GM12878 (cell line): ENCODE measurements around the gene PNMA1. TPM values are rescaled to one million over a fixed set of nuclear protein-coding genes. Genes with fewer than 3 reads are reported as not detected.
A peak's percentile ranks its signal among the peaks of the same experiment; 100 is the strongest.

Experiments used
- ATAC-seq: fragments of 200-7000 bp; cut with Tn5 transposase; 3 replicates; pipeline ENCODE4 v1.9.1; 2020; ENCODE audit warnings: mild to moderate bottlenecking, moderate library complexity
- BruUV-seq: library from RNA; stranded (reverse); fragments of 400-500 nt; replicated peaks from 2 replicates; lab custom pipeline; 2021; lab: Mats Ljungman, UMichigan
- CTCF ChIA-PET: fragments of 300-600 bp; sonication (Branson Sonifier 250); formaldehyde crosslinking; extraction: SDS; loops from one replicate; lab custom pipeline; 2021; ENCODE audit warnings: inconsistent platforms; lab: Yijun Ruan, JAX
- POLR2A ChIA-PET: fragments of 350-600 bp; formaldehyde crosslinking; extraction: SDS; loops from one replicate; lab custom pipeline; 2021; ENCODE audit warnings: inconsistent platforms; lab: Charles Lee
- RAD21 ChIA-PET: fragments of 300-600 bp; sonication (Branson Sonifier 250); formaldehyde crosslinking; loops from one replicate; lab custom pipeline; 2023; ENCODE audit warnings: antibody characterized with exemption; ENCODE audit not compliant: unreplicated experiment; lab: Charles Lee
- SMC1A ChIA-PET: fragments of 300-600 bp; sonication (Branson Sonifier 250); formaldehyde crosslinking; loops from one replicate; lab custom pipeline; 2023; ENCODE audit not compliant: unreplicated experiment, uncharacterized antibody; lab: Charles Lee
- DNase-seq: peaks from one replicate; pipeline ENCODE4 v3.0.0-alpha.2; 2011; ENCODE audit warnings: low read depth, low spot score
- FAIRE-seq: peaks from 3 replicates; lab custom pipeline; 2011; peaks lifted over from hg19 to GRCh38; lab: Jason Lieb, UNC
- H2AFZ ChIP-seq: 2 replicates; pipeline ENCODE4 v1.6.0; 2011; ENCODE audit warnings: low read depth, low read length, control low read depth; ENCODE audit not compliant: control insufficient read depth
- H3K27ac ChIP-seq: 2 replicates; pipeline ENCODE4 v1.5.1; 2011; ENCODE audit warnings: control low read depth; ENCODE audit not compliant: control insufficient read depth, insufficient read depth
- H3K27me3 ChIP-seq, 2 experiments: replicated peaks in 1 of 2; 2 replicates each; pipeline versions ENCODE4 v1.6.0 to v1.6.1; 2011; ENCODE audit warnings: low read length in 1 of 2; ENCODE audit not compliant: control insufficient read depth in 2 of 2, insufficient read depth in 2 of 2
- H3K36me3 ChIP-seq, 2 experiments: 2 replicates each; pipeline ENCODE4 v1.5.1; 2011; ENCODE audit warnings: low read length in 1 of 2; ENCODE audit not compliant: control insufficient read depth in 2 of 2, insufficient read depth in 2 of 2
- H3K4me1 ChIP-seq: 2 replicates; pipeline ENCODE4 v1.6.1; 2011; ENCODE audit warnings: mild to moderate bottlenecking, low read length, moderate library complexity, mixed read lengths; ENCODE audit not compliant: control insufficient read depth, insufficient read depth
- H3K4me2 ChIP-seq: 2 replicates; pipeline ENCODE4 v1.6.0; 2011; ENCODE audit warnings: control low read depth; ENCODE audit not compliant: control insufficient read depth, insufficient read depth
- H3K4me3 ChIP-seq: fragments of 200-600 bp; sonication (generic); 2 replicates; pipeline ENCODE4 v1.5.1; 2016
- H3K79me2 ChIP-seq: 2 replicates; pipeline ENCODE4 v1.6.0; 2011; ENCODE audit warnings: low read length; ENCODE audit not compliant: control insufficient read depth, insufficient read depth
- H3K9ac ChIP-seq: 2 replicates; pipeline ENCODE4 v1.8.0; 2011; ENCODE audit warnings: low read length, control low read depth, mixed read lengths; ENCODE audit not compliant: control insufficient read depth, insufficient read depth
- H3K9me3 ChIP-seq: replicated peaks from 3 replicates; pipeline ENCODE4 v1.5.1; 2011; ENCODE audit warnings: mild to moderate bottlenecking, low read length; ENCODE audit not compliant: control insufficient read depth, insufficient read depth
- H4K20me1 ChIP-seq: 2 replicates; pipeline ENCODE4 v1.6.0; 2011; ENCODE audit not compliant: control insufficient read depth, insufficient read depth
- BCL11A ChIP-seq: IDR thresholded peaks from 2 replicates; pipeline ENCODE4 v1.6.1; 2011; ENCODE audit warnings: low read depth, low read length
- CBX3 ChIP-seq: fragments of 200-600 bp; sonication (generic); IDR thresholded peaks from 2 replicates; pipeline ENCODE4 v1.6.1; 2016; ENCODE audit warnings: low read depth, borderline replicate concordance
- WGBS: methylation state at CpG from one replicate; pipeline ENCODE4 v1.1.6; 2016; ENCODE audit warnings: low lambda C conversion rate; ENCODE audit not compliant: insufficient replicate concordance, insufficient coverage; ENCODE audit errors: missing lambda C conversion rate; 5-methylcytosine and 5-hydroxymethylcytosine counted together
- in situ Hi-C: fragments of 300-500 bp; cut with MboI; formaldehyde crosslinking; loops from 9 replicates; pipeline ENCODE4 v1.14.3; 2018; ENCODE audit warnings: mixed read lengths
- intact Hi-C: fragments of 100-400 bp; cut with micrococcal nuclease; formaldehyde crosslinking; loops from one replicate; pipeline ENCODE4 v1.14.2; 2022; ENCODE audit not compliant: unreplicated experiment
- microRNA-seq: library from miRNA; unstranded; fragments of <30 nt; microRNA quantifications from one replicate; pipeline ENCODE4, GENCODE V29; 2018
- polyA plus RNA-seq, 11 experiments: library from polyadenylated mRNA; depleted of rRNA in 4 of 11; unstranded in 6 of 11; stranded (reverse) in 5 of 11; fragments of >200 nt; fragmentation: Nextera tagmentation in 4 of 11; fragmentation: Illumina TruSeq in 1 of 11; extraction: Ambion mirVana in 4 of 11; extraction: Trizol in 1 of 11; gene quantifications; 1 replicate in 1 of 11; 2 replicates in 10 of 11; pipeline versions ENCODE4 v1.2.1 to v1.2.3, GENCODE V29; 2011 to 2016; ENCODE audit warnings: inconsistent platforms in 2 of 11, missing spikeins in 2 of 11, low read depth in 1 of 11
- small RNA-seq: library from RNA; depleted of rRNA; stranded (forward); fragments of <200 nt; gene quantifications from one replicate; pipeline ENCODE3, GENCODE V24; 2014
- total RNA-seq, 4 experiments: library from RNA; depleted of rRNA in 3 of 4; stranded (reverse); fragments of >200 nt in 3 of 4; fragmentation: Illumina TruSeq in 1 of 4; extraction: Trizol in 1 of 4; gene quantifications; 2 replicates each; pipeline versions ENCODE4 v1.2.1 to v1.2.3, GENCODE V29; 2013 to 2021

Gene PNMA1
- total and polyA plus RNA-seq, 10 of the 15 experiments (the other 5 are each of a cell fraction or from before 2014, with no cell fraction given): 1.8 to 39.3 (median 11.1) TPM

DNA sequence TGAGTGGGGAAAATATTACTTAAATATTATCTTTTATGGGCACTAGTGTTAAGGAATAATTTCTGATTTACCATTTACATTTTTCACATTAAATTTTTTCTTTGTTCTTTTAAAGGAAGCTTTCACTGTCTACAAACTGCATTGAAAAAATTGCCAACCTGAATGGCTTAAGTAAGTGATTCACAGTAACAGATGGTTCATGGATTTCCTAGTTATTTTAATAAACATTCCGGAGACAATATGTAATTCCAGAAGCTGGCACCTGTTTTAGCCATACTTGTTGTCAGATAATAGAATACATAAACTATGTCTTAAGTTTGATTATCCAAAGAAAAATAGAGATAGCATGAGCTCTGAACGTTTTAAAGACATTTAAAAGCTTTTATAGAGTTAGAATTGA lies 52.3 kb downstream of the PNMA1 start:
- DNase-seq (no peak), FAIRE-seq (peak; percentile 49), ATAC-seq (no peak)
- intact Hi-C loops (loop anchor here (5.0 kb wide), 1 partner anchor 35 kb away; no protein-coding TSS in a partner anchor), in situ Hi-C loops (no loop called here)
- POLR2A ChIA-PET: interaction anchor here (1.0 kb wide), 1 partner anchor 13 kb away, joined by 3 read pairs; no protein-coding TSS in a partner anchor
- WGBS: 91% methylated on average over 2 of the region's 2 CpGs
- Histone ChIP-seq H3K36me3 (no peaks in the 10 kb centered on the region), H3K27ac (no peak overlapping the region), H3K9ac (no peak overlapping the region), H3K27me3 (no peaks in the 10 kb centered on the region), H3K79me2 (no peaks in the 10 kb centered on the region), H2AFZ (no peak overlapping the region), H3K4me2 (no peak overlapping the region), H4K20me1 (no peaks in the 10 kb centered on the region), H3K4me1 (no peaks in the 10 kb centered on the region; the same call in 1 of the 2 replicates), H3K4me3 (no peak overlapping the region), H3K9me3 (no peaks in the 10 kb centered on the region)
- RAD21 ChIA-PET: no interaction called here
- no peak for TF ChIP-seq CBX3
- TF ChIP-seq BCL11A: no peak
- CTCF ChIA-PET: interaction anchor here (1.1 to 1.3 kb wide), 2 partner anchors 20 to 51 kb away, joined by 4 read pairs; no protein-coding TSS in a partner anchor
- BruUV-seq: no TSS peak
- SMC1A ChIA-PET: interaction anchor here (1.0 to 1.8 kb wide), 4 partner anchors 10 to 67 kb away, joined by 3 to 6 read pairs (median 4); no protein-coding TSS in a partner anchor

Small RNA genes within 50 kb of the gene (microRNA-seq; reads per million reads assigned to microRNA genes)
- 1.1 reads per million for gene MIR4505

Small RNA genes within 50 kb of the gene (small RNA-seq; reads per million reads assigned to genes)
- gene MIR4505: 1.1 reads per million, percentile 34 among the genes with 10 or more reads in this experiment

Other genes starting within 250 kb of the PNMA1 start
Only the 7 nearest of the 11 such genes appear.
- not detected in 2 replicates for gene HEATR4, start 155.4 kb downstream of the PNMA1 start, total RNA-seq (2014; rRNA removed)
- not detected in 2 replicates for gene HEATR4, start 155.4 kb downstream of the PNMA1 start, total RNA-seq (2014; rRNA removed; fragmentation: Illumina TruSeq; extraction: Trizol)
- not detected in 2 replicates for gene HEATR4, start 155.4 kb downstream of the PNMA1 start, total RNA-seq (2021)
- 0.10 and 0.23 TPM in 2 replicates for gene HEATR4, start 155.4 kb downstream of the PNMA1 start, polyA plus RNA-seq (2011; rRNA removed)
- not detected in 2 replicates for gene HEATR4, start 155.4 kb downstream of the PNMA1 start, polyA plus RNA-seq (2014; fragmentation: Illumina TruSeq; extraction: Trizol)
- gene HEATR4, start 155.4 kb downstream of the PNMA1 start, polyA plus RNA-seq (2014; fragmentation: Nextera tagmentation; extraction: Ambion mirVana): under 1 TPM; 0.03 to 0.13 TPM
- not detected in 2 replicates for gene HEATR4, start 155.4 kb downstream of the PNMA1 start, polyA plus RNA-seq (2014; rRNA removed)
- gene HEATR4, start 155.4 kb downstream of the PNMA1 start, polyA plus RNA-seq (2016; fragmentation: Nextera tagmentation; extraction: Ambion mirVana): under 1 TPM in 1 of 2 experiments, not detected in 1; 0.17 TPM
- gene ACOT2, start 145.2 kb downstream of the PNMA1 start, total RNA-seq (2014; rRNA removed): 41.9 and 43.7 TPM in 2 replicates
- gene ACOT2, start 145.2 kb downstream of the PNMA1 start, total RNA-seq (2014; rRNA removed; fragmentation: Illumina TruSeq; extraction: Trizol): 12.1 and 12.2 TPM in 2 replicates
- 32.3 and 32.4 TPM in 2 replicates for gene ACOT2, start 145.2 kb downstream of the PNMA1 start, total RNA-seq (2021)
- gene ACOT2, start 145.2 kb downstream of the PNMA1 start, polyA plus RNA-seq (2011; rRNA removed): 6.1 and 9.7 TPM in 2 replicates
- 10.6 and 13.4 TPM in 2 replicates for gene ACOT2, start 145.2 kb downstream of the PNMA1 start, polyA plus RNA-seq (2014; fragmentation: Illumina TruSeq; extraction: Trizol)
- gene ACOT2, start 145.2 kb downstream of the PNMA1 start, polyA plus RNA-seq (2014; fragmentation: Nextera tagmentation; extraction: Ambion mirVana): 10 to 100 TPM in 1 of 2 experiments, 1 to 10 TPM in 1; 9.6 to 12.3 TPM
- gene ACOT2, start 145.2 kb downstream of the PNMA1 start, polyA plus RNA-seq (2014; rRNA removed): 35.9 and 38.7 TPM in 2 replicates
- 10 to 100 TPM; 33.7 to 33.9 TPM for gene ACOT2, start 145.2 kb downstream of the PNMA1 start, polyA plus RNA-seq (2016; fragmentation: Nextera tagmentation; extraction: Ambion mirVana)
- gene ACOT4, start 122.5 kb downstream of the PNMA1 start, total RNA-seq (2014; rRNA removed): 3.5 and 3.8 TPM in 2 replicates
- gene ACOT4, start 122.5 kb downstream of the PNMA1 start, total RNA-seq (2014; rRNA removed; fragmentation: Illumina TruSeq; extraction: Trizol): 2.0 and 2.1 TPM in 2 replicates
- gene ACOT4, start 122.5 kb downstream of the PNMA1 start, total RNA-seq (2021): 1.9 and 2.2 TPM in 2 replicates
- gene ACOT4, start 122.5 kb downstream of the PNMA1 start, polyA plus RNA-seq (2011; rRNA removed): 1.4 and 1.8 TPM in 2 replicates
- 1.8 and 2.1 TPM in 2 replicates for gene ACOT4, start 122.5 kb downstream of the PNMA1 start, polyA plus RNA-seq (2014; fragmentation: Illumina TruSeq; extraction: Trizol)
- under 1 TPM; 0.68 to 0.86 TPM for gene ACOT4, start 122.5 kb downstream of the PNMA1 start, polyA plus RNA-seq (2014; fragmentation: Nextera tagmentation; extraction: Ambion mirVana)
- gene ACOT4, start 122.5 kb downstream of the PNMA1 start, polyA plus RNA-seq (2014; rRNA removed): 2.9 and 3.3 TPM in 2 replicates
- gene ACOT4, start 122.5 kb downstream of the PNMA1 start, polyA plus RNA-seq (2016; fragmentation: Nextera tagmentation; extraction: Ambion mirVana): 1 to 10 TPM; 2.2 to 2.9 TPM
- gene ACOT6, start 101.9 kb downstream of the PNMA1 start, total RNA-seq (2014; rRNA removed): not detected in 2 replicates
- gene ACOT6, start 101.9 kb downstream of the PNMA1 start, total RNA-seq (2014; rRNA removed; fragmentation: Illumina TruSeq; extraction: Trizol): not detected in 2 replicates
- gene ACOT6, start 101.9 kb downstream of the PNMA1 start, total RNA-seq (2021): not detected in 2 replicates
- gene ACOT6, start 101.9 kb downstream of the PNMA1 start, polyA plus RNA-seq (2011; rRNA removed): not detected in 2 replicates
- gene ACOT6, start 101.9 kb downstream of the PNMA1 start, polyA plus RNA-seq (2014; fragmentation: Illumina TruSeq; extraction: Trizol): not detected in 2 replicates
- not detected for gene ACOT6, start 101.9 kb downstream of the PNMA1 start, polyA plus RNA-seq (2014; fragmentation: Nextera tagmentation; extraction: Ambion mirVana)
- gene ACOT6, start 101.9 kb downstream of the PNMA1 start, polyA plus RNA-seq (2014; rRNA removed): not detected in 2 replicates
- gene ACOT6, start 101.9 kb downstream of the PNMA1 start, polyA plus RNA-seq (2016; fragmentation: Nextera tagmentation; extraction: Ambion mirVana): not detected
- gene DNAL1, start 69.4 kb downstream of the PNMA1 start, total RNA-seq (2014; rRNA removed): 2.4 and 2.7 TPM in 2 replicates
- gene DNAL1, start 69.4 kb downstream of the PNMA1 start, total RNA-seq (2014; rRNA removed; fragmentation: Illumina TruSeq; extraction: Trizol): 4.2 TPM in 2 replicates
- 6.7 and 7.7 TPM in 2 replicates for gene DNAL1, start 69.4 kb downstream of the PNMA1 start, total RNA-seq (2021)
- gene DNAL1, start 69.4 kb downstream of the PNMA1 start, polyA plus RNA-seq (2011; rRNA removed): 4.3 and 7.9 TPM in 2 replicates
- gene DNAL1, start 69.4 kb downstream of the PNMA1 start, polyA plus RNA-seq (2014; fragmentation: Illumina TruSeq; extraction: Trizol): 5.5 and 7.0 TPM in 2 replicates
- gene DNAL1, start 69.4 kb downstream of the PNMA1 start, polyA plus RNA-seq (2014; fragmentation: Nextera tagmentation; extraction: Ambion mirVana): 10 to 100 TPM; 11.5 to 18.2 TPM
- gene DNAL1, start 69.4 kb downstream of the PNMA1 start, polyA plus RNA-seq (2014; rRNA removed): 1.4 and 2.6 TPM in 2 replicates
- gene DNAL1, start 69.4 kb downstream of the PNMA1 start, polyA plus RNA-seq (2016; fragmentation: Nextera tagmentation; extraction: Ambion mirVana): 10 to 100 TPM; 10.0 to 15.9 TPM
- 4.2 and 5.9 TPM in 2 replicates for gene PTGR2, start 137.4 kb upstream of the PNMA1 start, total RNA-seq (2014; rRNA removed)
- gene PTGR2, start 137.4 kb upstream of the PNMA1 start, total RNA-seq (2014; rRNA removed; fragmentation: Illumina TruSeq; extraction: Trizol): 8.5 and 10.0 TPM in 2 replicates
- 5.3 and 6.1 TPM in 2 replicates for gene PTGR2, start 137.4 kb upstream of the PNMA1 start, total RNA-seq (2021)
- gene PTGR2, start 137.4 kb upstream of the PNMA1 start, polyA plus RNA-seq (2011; rRNA removed): 3.3 and 5.6 TPM in 2 replicates
- gene PTGR2, start 137.4 kb upstream of the PNMA1 start, polyA plus RNA-seq (2014; fragmentation: Illumina TruSeq; extraction: Trizol): 11.8 and 12.8 TPM in 2 replicates
- 1 to 10 TPM; 8.9 to 9.6 TPM for gene PTGR2, start 137.4 kb upstream of the PNMA1 start, polyA plus RNA-seq (2014; fragmentation: Nextera tagmentation; extraction: Ambion mirVana)
- 5.5 and 8.0 TPM in 2 replicates for gene PTGR2, start 137.4 kb upstream of the PNMA1 start, polyA plus RNA-seq (2014; rRNA removed)
- gene PTGR2, start 137.4 kb upstream of the PNMA1 start, polyA plus RNA-seq (2016; fragmentation: Nextera tagmentation; extraction: Ambion mirVana): 1 to 10 TPM; 7.6 to 9.7 TPM
- 50.7 and 54.7 TPM in 2 replicates for gene ZNF410, start 172.5 kb upstream of the PNMA1 start, total RNA-seq (2014; rRNA removed)
- 43.0 and 44.3 TPM in 2 replicates for gene ZNF410, start 172.5 kb upstream of the PNMA1 start, total RNA-seq (2014; rRNA removed; fragmentation: Illumina TruSeq; extraction: Trizol)
- gene ZNF410, start 172.5 kb upstream of the PNMA1 start, total RNA-seq (2021): 32.1 and 33.9 TPM in 2 replicates
- 41.7 and 49.3 TPM in 2 replicates for gene ZNF410, start 172.5 kb upstream of the PNMA1 start, polyA plus RNA-seq (2011; rRNA removed)
- gene ZNF410, start 172.5 kb upstream of the PNMA1 start, polyA plus RNA-seq (2014; fragmentation: Illumina TruSeq; extraction: Trizol): 41.7 and 45.5 TPM in 2 replicates
- 10 to 100 TPM; 51.2 to 56.6 TPM for gene ZNF410, start 172.5 kb upstream of the PNMA1 start, polyA plus RNA-seq (2014; fragmentation: Nextera tagmentation; extraction: Ambion mirVana)
- gene ZNF410, start 172.5 kb upstream of the PNMA1 start, polyA plus RNA-seq (2014; rRNA removed): 30.1 and 31.2 TPM in 2 replicates
- gene ZNF410, start 172.5 kb upstream of the PNMA1 start, polyA plus RNA-seq (2016; fragmentation: Nextera tagmentation; extraction: Ambion mirVana): 10 to 100 TPM; 51.2 to 52.9 TPM